Stomach (tissue), 9 donors: ENCODE measurements around the gene ESAM. TPM values are rescaled to one million over a fixed set of nuclear protein-coding genes. Genes with fewer than 3 reads are reported as not detected.

ENCODE experiments used
- DNase-seq, 2 donors: peaks; one replicate each; pipeline versions ENCODE4 v3.0.0 to v3.0.0-alpha.2; 2013 to 2019
- H3K27ac ChIP-seq, 5 donors: fragments of 200-600 bp in 4 of 5; sonication (generic) in 4 of 5; one replicate each; pipeline ENCODE4 v1.5.1; 2013 to 2019; ENCODE audit warnings: mild to moderate bottlenecking in 1 of 5, moderate library complexity in 1 of 5
- H3K27me3 ChIP-seq, 3 donors: fragments of 200-600 bp; sonication (generic); one replicate each; pipeline ENCODE4 v1.5.1; 2017 to 2019; ENCODE audit warnings: mixed run types in 1 of 3
- H3K36me3 ChIP-seq, 4 donors: fragments of 200-600 bp; sonication (generic); 1 replicate in 3 of 4; 2 replicates in 1 of 4; pipeline ENCODE4 v1.5.1; 2016 to 2019
- H3K4me1 ChIP-seq, 4 donors: fragments of 200-600 bp; sonication (generic); one replicate each; pipeline ENCODE4 v1.5.1; 2016 to 2019
- H3K4me3 ChIP-seq, 4 donors: fragments of 200-600 bp; sonication (generic) in 3 of 4; one replicate each; pipeline ENCODE4 v1.5.1; 2016 to 2019; ENCODE audit warnings: mild to moderate bottlenecking in 1 of 4
- H3K9me3 ChIP-seq, 4 donors: fragments of 200-600 bp; sonication (generic); one replicate each; pipeline ENCODE4 v1.5.1; 2016 to 2019
- EP300 ChIP-seq: sonication (generic); formaldehyde crosslinking; IDR thresholded peaks from one replicate; pipeline ENCODE4 v1.6.1; 2017; ENCODE audit warnings: antibody characterized with exemption
- POLR2A ChIP-seq, 4 donors: fragments of 450-650 bp; IDR thresholded peaks; one replicate each; pipeline ENCODE4 v1.6.1; 2016; ENCODE audit warnings: antibody characterized with exemption in 4 of 4, control low read depth in 2 of 4, mild to moderate bottlenecking in 1 of 4, moderate library complexity in 1 of 4
- POLR2AphosphoS5 ChIP-seq, 3 donors: sonication (generic); formaldehyde crosslinking; IDR thresholded peaks; one replicate each; pipeline ENCODE4 v1.6.1; 2016; ENCODE audit warnings: antibody characterized with exemption in 3 of 3
- WGBS, 5 donors: extraction: QIAGEN DNeasy Blood & Tissue Kit in 3 of 5; methylation state at CpG; one replicate each; pipeline versions ENCODE4 v1.1.5 to v1.1.7; 2013 to 2018; 5-methylcytosine and 5-hydroxymethylcytosine counted together
- intact Hi-C: fragments of 100-400 bp; cut with DNase I; formaldehyde crosslinking; loops from one replicate; pipeline ENCODE4 v1.15.1; 2023; ENCODE audit warnings: low total_unique reads
- polyA plus RNA-seq, 3 donors: library from polyadenylated mRNA; stranded (reverse); fragments of 200-250 nt; gene quantifications; one replicate each; pipeline ENCODE4 v1.2.3, GENCODE V29; 2013
- total RNA-seq, 5 donors: library from RNA; depleted of rRNA; stranded (reverse); fragments of >200 nt; gene quantifications; one replicate each; pipeline versions ENCODE4 v1.1.0 to v1.2.3, GENCODE V29; 2014 to 2016
- TF ChIP-seq, protein P1 (sequence below), 7 experiments: fragments of 450-650 bp in 4 of 7; fragments of 200-600 bp in 3 of 7; sonication (generic) in 3 of 7; IDR thresholded peaks; one replicate each; pipeline ENCODE4 v1.5.1; 2016 to 2019; ENCODE audit warnings: antibody characterized with exemption in 7 of 7, control low read depth in 2 of 7, mild to moderate bottlenecking in 1 of 7
- donor health status: healthy with polysubstance abuse.
- donor health status: Bipolar disorder and iron deficiency.
- donor health status: healthy.

ESAM gene
- total and polyA plus RNA-seq, 8 donors, result 4.1 to 19.6 (median 9.6) TPM

DNA sequence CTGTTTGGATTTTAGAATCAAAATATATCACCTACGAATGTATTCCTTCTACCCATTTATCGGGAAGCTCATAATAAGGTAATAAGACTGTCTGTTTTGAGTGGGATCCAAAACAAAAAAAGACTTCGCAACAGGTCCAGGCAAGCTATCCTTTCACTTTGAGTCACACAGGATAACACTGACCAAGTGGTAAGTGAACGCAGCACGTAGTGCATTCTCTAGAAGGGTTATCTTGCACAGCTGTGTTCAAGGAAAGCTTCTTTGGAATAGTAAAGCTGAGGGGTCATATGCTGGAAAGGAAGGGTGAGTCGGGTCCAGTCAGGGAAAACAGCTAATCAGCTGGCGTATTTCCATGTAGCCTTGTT is 44.7 kb downstream of the ESAM start:
- no peaks in the 10 kb centered on the region for H3K36me3 ChIP-seq
- WGBS, 5 donors, result 27 to 46% (median 36%) methylated on average over 7 of the region's 7 CpGs

DNA sequence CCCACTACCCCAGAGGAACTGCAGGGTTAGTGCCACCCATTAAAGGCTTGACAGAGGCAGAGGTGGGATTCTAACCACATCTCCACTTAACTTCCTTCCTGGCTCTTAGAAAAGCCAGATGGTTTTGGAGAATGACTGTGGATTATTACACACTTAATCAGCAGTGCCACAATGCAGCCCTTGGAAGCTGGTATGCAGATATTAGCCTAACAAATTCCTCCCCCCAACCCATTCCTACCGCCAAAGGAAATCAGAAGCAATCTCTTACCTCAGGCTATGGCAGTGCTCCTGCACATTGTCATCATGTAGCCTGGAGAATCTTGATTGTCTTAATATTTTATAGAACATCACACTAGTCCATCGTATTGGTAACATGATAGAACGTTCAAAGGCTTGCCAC is 45.5 kb downstream of the ESAM start:
- no peaks in the 10 kb centered on the region for H3K36me3 ChIP-seq
- H3K27me3 ChIP-seq, result peaks cover 0 to 72% (median 28%) of the 10 kb centered on the region in 3 donors
- DNase-seq, result no peak
- intact Hi-C loops, result no loop called here
- no peak overlapping the region for H3K27ac ChIP-seq
- H3K9me3 ChIP-seq, result no peaks in the 10 kb centered on the region
- peaks cover 12 to 20% (median 16%) of the 10 kb centered on the region in 4 donors for H3K4me1 ChIP-seq
- H3K4me3 ChIP-seq, result no peak overlapping the region
- WGBS, 5 donors, result 55 to 78% (median 64%) methylated on average over 3 of the region's 3 CpGs
- TF ChIP-seq POLR2AphosphoS5 (IDR thresholded peaks at IDR 0.05), result no peak
- TF ChIP-seq, protein P1, sequence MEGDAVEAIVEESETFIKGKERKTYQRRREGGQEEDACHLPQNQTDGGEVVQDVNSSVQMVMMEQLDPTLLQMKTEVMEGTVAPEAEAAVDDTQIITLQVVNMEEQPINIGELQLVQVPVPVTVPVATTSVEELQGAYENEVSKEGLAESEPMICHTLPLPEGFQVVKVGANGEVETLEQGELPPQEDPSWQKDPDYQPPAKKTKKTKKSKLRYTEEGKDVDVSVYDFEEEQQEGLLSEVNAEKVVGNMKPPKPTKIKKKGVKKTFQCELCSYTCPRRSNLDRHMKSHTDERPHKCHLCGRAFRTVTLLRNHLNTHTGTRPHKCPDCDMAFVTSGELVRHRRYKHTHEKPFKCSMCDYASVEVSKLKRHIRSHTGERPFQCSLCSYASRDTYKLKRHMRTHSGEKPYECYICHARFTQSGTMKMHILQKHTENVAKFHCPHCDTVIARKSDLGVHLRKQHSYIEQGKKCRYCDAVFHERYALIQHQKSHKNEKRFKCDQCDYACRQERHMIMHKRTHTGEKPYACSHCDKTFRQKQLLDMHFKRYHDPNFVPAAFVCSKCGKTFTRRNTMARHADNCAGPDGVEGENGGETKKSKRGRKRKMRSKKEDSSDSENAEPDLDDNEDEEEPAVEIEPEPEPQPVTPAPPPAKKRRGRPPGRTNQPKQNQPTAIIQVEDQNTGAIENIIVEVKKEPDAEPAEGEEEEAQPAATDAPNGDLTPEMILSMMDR (IDR thresholded peaks at IDR 0.05), result no peak
- TF ChIP-seq POLR2A (IDR thresholded peaks at IDR 0.05), result no peak
- TF ChIP-seq EP300, result no peak

More for the DNA sequence above, 44.7 kb downstream of the ESAM start:
- intact Hi-C loops, result no loop called here
- no peaks in the 10 kb centered on the region for H3K9me3 ChIP-seq
- H3K4me1 ChIP-seq, result peaks cover 12 to 20% (median 16%) of the 10 kb centered on the region in 4 donors
- no peak for TF ChIP-seq POLR2A (IDR thresholded peaks at IDR 0.05)
- TF ChIP-seq POLR2AphosphoS5 (IDR thresholded peaks at IDR 0.05), result no peak
- TF ChIP-seq, protein P1 (IDR thresholded peaks at IDR 0.05), result no peak
- TF ChIP-seq EP300, result no peak
- peaks cover 0 to 78% (median 31%) of the 10 kb centered on the region in 3 donors for H3K27me3 ChIP-seq
- peak overlapping the region; percentile 36 to 57 (median 46) for H3K4me3 ChIP-seq
- H3K27ac ChIP-seq, result peak overlapping the region in 1 of 5 donors; percentile 18
- DNase-seq, result no peak

DNA sequence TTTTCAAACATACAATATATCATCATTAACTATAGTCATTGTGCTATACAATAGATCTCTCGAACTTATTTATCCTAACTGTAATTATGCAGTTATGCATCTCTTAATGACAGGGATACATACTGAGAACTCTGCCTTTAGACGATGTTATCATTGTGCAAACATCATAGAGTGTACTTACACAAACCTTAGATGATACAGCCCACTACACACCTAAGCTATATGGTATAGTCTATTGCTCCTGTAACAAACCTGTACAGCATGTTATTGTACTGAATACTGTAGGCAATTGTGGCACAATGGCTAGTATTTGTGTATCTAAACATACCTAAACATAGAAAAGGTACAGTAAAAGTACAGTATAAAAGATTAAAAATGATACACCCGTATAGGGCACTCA is 49.7 kb downstream of the ESAM start:
- H3K4me1 ChIP-seq, result peaks cover under 1 to 4% (median 2%) of the 10 kb centered on the region in 4 donors
- 44 to 61% (median 54%) methylated on average over 3 of the region's 3 CpGs for WGBS, 5 donors
- H3K4me3 ChIP-seq, result no peak overlapping the region
- intact Hi-C loops, result no loop called here
- TF ChIP-seq POLR2A (IDR thresholded peaks at IDR 0.05) (no peak), EP300 (no peak), POLR2AphosphoS5 (IDR thresholded peaks at IDR 0.05) (no peak)
- TF ChIP-seq, protein P1 (IDR thresholded peaks at IDR 0.05), result no peak
- H3K9me3 ChIP-seq, result peaks cover 0 to 12% (median 11%) of the 10 kb centered on the region in 4 donors
- H3K36me3 ChIP-seq, result no peaks in the 10 kb centered on the region
- DNase-seq, result no peak
- peaks cover 0 to 30% (median 4%) of the 10 kb centered on the region in 3 donors for H3K27me3 ChIP-seq
- H3K27ac ChIP-seq, result no peak overlapping the region

DNA sequence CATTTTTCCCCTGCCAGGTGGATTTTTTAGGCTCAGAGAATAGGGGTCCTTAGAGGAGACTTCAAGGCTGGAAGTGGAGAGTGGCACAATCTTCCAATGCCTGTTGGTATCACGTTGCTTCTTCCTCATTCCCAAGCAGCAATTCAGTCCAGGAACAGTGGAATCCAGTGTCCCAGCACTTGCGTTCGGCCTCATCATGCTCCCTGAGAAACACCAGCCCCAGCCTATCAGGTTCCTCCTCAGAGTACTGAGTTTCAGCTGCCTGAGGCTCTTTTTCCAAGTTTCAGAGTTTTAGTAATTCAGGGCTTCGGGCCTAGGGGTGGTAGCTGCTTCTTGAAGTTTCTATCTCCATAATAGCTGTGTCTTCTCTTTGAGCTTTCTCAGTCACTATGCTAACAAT is 54.3 kb downstream of the ESAM start:
- Histone ChIP-seq H3K4me1 (no peaks in the 10 kb centered on the region), H3K27me3 (peaks cover 0 to 14% (median 0%) of the 10 kb centered on the region in 3 donors), H3K36me3 (no peaks in the 10 kb centered on the region), H3K4me3 (no peak overlapping the region), H3K9me3 (peaks cover 0 to 12% (median 11%) of the 10 kb centered on the region in 4 donors), H3K27ac (no peak overlapping the region)
- no peak for DNase-seq
- intact Hi-C loops, result no loop called here
- no peak for TF ChIP-seq EP300
- TF ChIP-seq, protein P1 (IDR thresholded peaks at IDR 0.05), result no peak
- no peak for TF ChIP-seq POLR2A (IDR thresholded peaks at IDR 0.05)
- no peak for TF ChIP-seq POLR2AphosphoS5 (IDR thresholded peaks at IDR 0.05)
- 86 to 97% (median 89%) methylated on average over 4 of the region's 4 CpGs for WGBS, 5 donors

Other genes with a start within 250 kb of the ESAM start
- not detected for gene OR8B12, start 218.6 kb downstream of the ESAM start, total RNA-seq
- gene OR8B12, start 218.6 kb downstream of the ESAM start, polyA plus RNA-seq, result not detected
- not detected for gene OR8A1, start 192.3 kb downstream of the ESAM start, total RNA-seq
- gene OR8A1, start 192.3 kb downstream of the ESAM start, polyA plus RNA-seq, result not detected
- gene PANX3, start 150.9 kb downstream of the ESAM start, total RNA-seq, result not detected
- gene PANX3, start 150.9 kb downstream of the ESAM start, polyA plus RNA-seq, result not detected
- 100 to 1,000 TPM in 2 of 5 donors, 10 to 100 TPM in 3; 16.9 to 130 (median 68.5) TPM for gene TBRG1, start 139.4 kb downstream of the ESAM start, total RNA-seq
- 10 to 100 TPM; 21.9 to 30.2 (median 22.3) TPM for gene TBRG1, start 139.4 kb downstream of the ESAM start, polyA plus RNA-seq
- gene SIAE, start 88.6 kb downstream of the ESAM start, total RNA-seq, result 10 to 100 TPM in 3 of 5 donors, 1 to 10 TPM in 2; 1.2 to 22.6 (median 11.0) TPM
- gene SIAE, start 88.6 kb downstream of the ESAM start, polyA plus RNA-seq, result 10 to 100 TPM in 1 of 3 donors, 1 to 10 TPM in 2; 2.7 to 12.2 (median 9.2) TPM
- gene SPA17, start 88.4 kb downstream of the ESAM start, total RNA-seq, result 10 to 100 TPM in 1 of 5 donors, 1 to 10 TPM in 2, not detected in 2; 1.8 to 26.8 (median 4.0) TPM
- 10 to 100 TPM in 2 of 3 donors, 1 to 10 TPM in 1; 8.6 to 14.4 (median 10.7) TPM for gene SPA17, start 88.4 kb downstream of the ESAM start, polyA plus RNA-seq
- gene NRGN, start 22.3 kb downstream of the ESAM start, total RNA-seq, result under 1 TPM in 2 of 5 donors, not detected in 3; 0.37 to 0.87 TPM
- gene NRGN, start 22.3 kb downstream of the ESAM start, polyA plus RNA-seq, result 1 to 10 TPM in 2 of 3 donors, not detected in 1; 3.1 to 5.5 TPM
- gene VSIG2, start 10.0 kb downstream of the ESAM start, total RNA-seq, result 100 to 1,000 TPM in 3 of 5 donors, 10 to 100 TPM in 2; 80.5 to 419 (median 147) TPM
- gene VSIG2, start 10.0 kb downstream of the ESAM start, polyA plus RNA-seq, result 100 to 1,000 TPM; 178 to 219 (median 196) TPM
- 10 to 100 TPM in 3 of 5 donors, 1 to 10 TPM in 2; 3.2 to 40.2 (median 20.9) TPM for gene MSANTD2, start 38.1 kb upstream of the ESAM start, total RNA-seq
- gene MSANTD2, start 38.1 kb upstream of the ESAM start, polyA plus RNA-seq, result 10 to 100 TPM in 1 of 3 donors, 1 to 10 TPM in 2; 2.8 to 11.3 (median 3.1) TPM
- gene ROBO3, start 103.1 kb upstream of the ESAM start, total RNA-seq, result 10 to 100 TPM in 2 of 5 donors, 1 to 10 TPM in 2, not detected in 1; 1.7 to 39.1 (median 14.8) TPM
- 10 to 100 TPM in 1 of 3 donors, 1 to 10 TPM in 2; 2.4 to 14.2 (median 4.8) TPM for gene ROBO3, start 103.1 kb upstream of the ESAM start, polyA plus RNA-seq
- 10 to 100 TPM in 3 of 5 donors, 1 to 10 TPM in 2; 1.8 to 49.6 (median 12.1) TPM for gene ROBO4, start 135.6 kb upstream of the ESAM start, total RNA-seq
- gene ROBO4, start 135.6 kb upstream of the ESAM start, polyA plus RNA-seq, result 1 to 10 TPM; 2.0 to 2.7 (median 2.6) TPM
- gene HEPN1, start 157.0 kb upstream of the ESAM start, total RNA-seq, result not detected
- gene HEPN1, start 157.0 kb upstream of the ESAM start, polyA plus RNA-seq, result not detected
- gene HEPACAM, start 173.8 kb upstream of the ESAM start, total RNA-seq, result not detected
- under 1 TPM in 1 of 3 donors, not detected in 2; 0.10 TPM for gene HEPACAM, start 173.8 kb upstream of the ESAM start, polyA plus RNA-seq
- gene CCDC15, start 191.9 kb upstream of the ESAM start, total RNA-seq, result 10 to 100 TPM in 1 of 5 donors, 1 to 10 TPM in 3, under 1 TPM in 1; 0.43 to 15.6 (median 1.8) TPM
- under 1 TPM; 0.31 to 0.68 (median 0.61) TPM for gene CCDC15, start 191.9 kb upstream of the ESAM start, polyA plus RNA-seq